ENCODE measurements around the gene TREX2.

Gene TREX2

GRCh38 chrX:153454901-153455550 is 9.2 kb upstream of the TREX2 start:
- no peak for DNase-seq

- no peak for DNase-seq
Observed at GRCh38 chrX:153450949-153451277, 5.1 kb upstream of the TREX2 start.

GRCh38 chrX:153450114-153450948 is 4.5 kb upstream of the TREX2 start:
- no peak for DNase-seq

- no peak for DNase-seq
Observed at GRCh38 chrX:153449368-153450113, 3.7 kb upstream of the TREX2 start.

GRCh38 chrX:153448556-153449367 is 2.9 kb upstream of the TREX2 start:
- no peak for DNase-seq

GRCh38 chrX:153447581-153447960 is 1.7 kb upstream of the TREX2 start:
- no peak for DNase-seq

GRCh38 chrX:153446950-153447580 is 1.2 kb upstream of the TREX2 start:
- DNase-seq, result no peak

GRCh38 chrX:153446636-153446936 is 730 bp upstream of the TREX2 start:
- DNase-seq, result no peak

- DNase-seq, result no peak
Observed at GRCh38 chrX:153445106-153445855, 575 bp downstream of the TREX2 start.

- DNase-seq, result no peak
Observed at GRCh38 chrX:153444333-153445011, 1.4 kb downstream of the TREX2 start.

- DNase-seq, result no peak
Observed at GRCh38 chrX:153443476-153444332, 2.2 kb downstream of the TREX2 start.

GRCh38 chrX:153442463-153442862 is 3.4 kb downstream of the TREX2 start:
- no peak for DNase-seq

- no peak for DNase-seq
Observed at GRCh38 chrX:153441981-153442380, 3.9 kb downstream of the TREX2 start.

- DNase-seq, result no peak
Observed at GRCh38 chrX:153441296-153441695, 4.6 kb downstream of the TREX2 start.

- no peak for DNase-seq
Observed at GRCh38 chrX:153440556-153441135, 5.2 kb downstream of the TREX2 start.

GRCh38 chrX:153439977-153440376 is 5.9 kb downstream of the TREX2 start:
- no peak for DNase-seq

GRCh38 chrX:153438532-153438931 is 7.3 kb downstream of the TREX2 start:
- no peak for DNase-seq

GRCh38 chrX:153435845-153436244 is 10.0 kb downstream of the TREX2 start:
- DNase-seq, result no peak

- no peak for DNase-seq
Observed at GRCh38 chrX:153434801-153435200, 11.1 kb downstream of the TREX2 start.

- DNase-seq, result no peak
Observed at GRCh38 chrX:153433781-153434285, 12.0 kb downstream of the TREX2 start.

Data from CD4-positive, alpha-beta T cell treated with Interferon gamma for 1 hour (primary cell).